Measurements from ENCODE around the gene ELL2.
A peak's percentile ranks its signal among the peaks of the same experiment; 100 is the strongest.

Gene ELL2

GRCh38 chr5:95969651-95970358, 8.2 kb upstream of the ELL2 start:
- H3K36me3 Mint-ChIP-seq (ENCODE audit: insufficient read depth): peaks cover 5% of the 10 kb centered on the region
- H3K27ac Mint-ChIP-seq: no peak overlapping the region
- no peak for ATAC-seq (replicated peaks)
- H3K27me3 Mint-ChIP-seq: no peaks in the 10 kb centered on the region
- no peak overlapping the region for H3K4me3 Mint-ChIP-seq
- peaks cover 5 to 8% of the 10 kb centered on the region in 2 donors for H3K4me1 Mint-ChIP-seq (ENCODE audit: low read depth in 2 of 2)
- H3K9me3 Mint-ChIP-seq: no peaks in the 10 kb centered on the region
- no peak for DNase-seq

DNA sequence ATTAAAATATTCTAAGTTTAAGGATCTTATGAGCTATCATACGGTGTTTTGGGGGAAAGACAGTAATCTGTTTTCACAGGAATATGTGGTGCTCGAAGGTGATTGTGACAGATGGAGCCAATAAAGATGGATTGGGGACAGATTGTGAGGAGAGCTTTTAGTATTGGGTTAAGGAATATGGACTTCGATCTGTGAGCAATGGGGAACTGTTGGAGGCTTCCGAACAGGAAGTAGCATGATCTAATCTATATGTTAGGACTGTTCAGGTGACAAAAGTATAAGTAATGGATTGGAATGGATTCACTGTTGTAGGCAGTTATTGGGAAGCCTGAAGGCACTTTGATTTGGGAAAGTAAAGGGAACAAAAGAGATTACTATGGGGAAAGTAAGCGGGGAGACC, 7.4 kb upstream of the ELL2 start:
- Mint-ChIP-seq H3K4me3 (no peak overlapping the region), H3K27ac (no peak overlapping the region), H3K9me3 (no peaks in the 10 kb centered on the region), H3K36me3 (ENCODE audit: insufficient read depth) (peaks cover 4% of the 10 kb centered on the region), H3K4me1 (ENCODE audit: low read depth in 2 of 2) (peaks cover 4% of the 10 kb centered on the region in 2 donors), H3K27me3 (no peaks in the 10 kb centered on the region)
- DNase-seq (no peak), ATAC-seq (replicated peaks) (no peak)

GRCh38 chr5:95967236-95967635, 5.6 kb upstream of the ELL2 start:
- ATAC-seq (replicated peaks) (no peak), DNase-seq (no peak)
- H3K9me3 Mint-ChIP-seq: no peaks in the 10 kb centered on the region
- no peak overlapping the region for H3K27ac Mint-ChIP-seq
- H3K27me3 Mint-ChIP-seq: no peaks in the 10 kb centered on the region
- H3K4me3 Mint-ChIP-seq: no peak overlapping the region
- H3K4me1 Mint-ChIP-seq (ENCODE audit: low read depth in 2 of 2): peaks cover 6% of the 10 kb centered on the region in 2 donors
- H3K36me3 Mint-ChIP-seq (ENCODE audit: insufficient read depth): peaks cover 3% of the 10 kb centered on the region

DNA sequence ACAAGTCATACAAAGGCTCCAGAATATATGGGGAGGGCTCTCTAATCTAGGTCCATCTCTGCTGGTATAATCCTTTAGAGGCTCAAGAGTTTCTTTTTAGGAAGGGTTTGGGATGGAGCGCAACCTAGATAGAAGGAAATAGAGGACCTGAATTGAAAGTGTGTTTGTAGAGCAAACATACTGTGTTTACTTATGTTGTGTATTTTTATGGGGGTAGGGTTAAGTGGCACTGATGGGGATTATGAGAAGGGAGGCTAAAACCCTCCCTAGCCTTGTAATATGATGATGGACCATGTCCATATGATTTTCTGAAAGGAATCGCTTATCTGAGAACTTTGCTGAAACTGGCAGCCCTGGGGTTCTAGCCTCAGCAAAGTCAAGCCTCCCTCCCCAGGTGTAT, 4.4 kb upstream of the ELL2 start:
- Mint-ChIP-seq H3K27me3 (no peaks in the 10 kb centered on the region), H3K4me1 (ENCODE audit: low read depth in 2 of 2) (peaks cover 11 to 12% of the 10 kb centered on the region in 2 donors), H3K4me3 (no peak overlapping the region), H3K36me3 (ENCODE audit: insufficient read depth) (peaks cover 16% of the 10 kb centered on the region), H3K9me3 (no peaks in the 10 kb centered on the region), H3K27ac (no peak overlapping the region)
- ATAC-seq (replicated peaks) (no peak), DNase-seq (no peak)

- peaks cover 32% of the 10 kb centered on the region in 2 donors for H3K4me1 Mint-ChIP-seq (ENCODE audit: low read depth in 2 of 2)
- H3K36me3 Mint-ChIP-seq (ENCODE audit: insufficient read depth): peaks cover 34% of the 10 kb centered on the region
- H3K9me3 Mint-ChIP-seq: no peaks in the 10 kb centered on the region
- H3K4me3 Mint-ChIP-seq: no peak overlapping the region
- no peaks in the 10 kb centered on the region for H3K27me3 Mint-ChIP-seq
- no peak for DNase-seq
- no peak for ATAC-seq (replicated peaks)
- H3K27ac Mint-ChIP-seq: no peak overlapping the region
Measured at GRCh38 chr5:95963650-95964410, 2.2 kb upstream of the ELL2 start.

DNA sequence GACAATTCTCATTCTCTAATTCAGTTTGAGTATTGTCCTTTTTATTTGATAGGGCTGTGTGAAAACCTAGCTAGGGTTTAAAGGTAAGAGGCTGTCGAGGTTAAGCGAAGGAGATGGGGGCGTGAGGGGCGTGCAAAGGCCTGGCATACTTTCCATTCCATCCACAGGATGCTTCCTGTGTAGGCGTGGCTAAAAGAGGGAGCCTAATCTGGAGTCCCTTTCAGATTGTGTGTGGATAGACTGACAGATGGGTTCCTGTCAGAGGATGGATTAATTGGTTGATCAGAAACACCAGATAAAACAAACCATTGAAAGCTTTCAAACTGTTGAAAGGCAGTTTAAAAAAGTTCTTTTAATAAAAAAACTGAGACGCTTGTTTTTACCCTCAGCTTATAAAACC, 1.1 kb upstream of the ELL2 start:
- H3K36me3 Mint-ChIP-seq (ENCODE audit: insufficient read depth): peaks cover 34% of the 10 kb centered on the region
- DNase-seq (no peak), ATAC-seq (replicated peaks) (no peak)
- H3K4me1 Mint-ChIP-seq (ENCODE audit: low read depth in 2 of 2): peaks cover 32% of the 10 kb centered on the region in 2 donors
- no peaks in the 10 kb centered on the region for H3K9me3 Mint-ChIP-seq
- H3K4me3 Mint-ChIP-seq: peak overlapping the region; percentile 97 to 99
- peak overlapping the region; percentile 98 to 99 for H3K27ac Mint-ChIP-seq
- no peaks in the 10 kb centered on the region for H3K27me3 Mint-ChIP-seq

DNA sequence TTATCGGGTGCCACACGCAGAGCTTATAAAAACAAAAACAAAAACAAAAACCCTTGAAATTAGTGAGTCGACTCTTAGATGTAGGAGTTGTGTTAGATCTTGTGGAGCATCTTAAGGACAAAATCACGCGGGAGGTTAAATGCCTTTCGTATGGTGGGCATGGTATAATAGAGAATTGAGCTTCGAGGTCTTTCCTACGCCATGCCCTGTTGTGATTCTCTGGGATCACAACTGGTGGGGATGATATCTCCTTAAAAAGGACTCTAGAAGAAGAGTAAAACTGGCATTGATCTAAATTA, 773 bp upstream of the ELL2 start:
- Mint-ChIP-seq H3K27ac (peak overlapping the region; percentile 98 to 99), H3K9me3 (no peaks in the 10 kb centered on the region), H3K36me3 (ENCODE audit: insufficient read depth) (peaks cover 34% of the 10 kb centered on the region), H3K4me1 (ENCODE audit: low read depth in 2 of 2) (peaks cover 32% of the 10 kb centered on the region in 2 donors), H3K4me3 (peak overlapping the region; percentile 97 to 99), H3K27me3 (no peaks in the 10 kb centered on the region)
- DNase-seq: no peak
- ATAC-seq (replicated peaks): no peak

GRCh38 chr5:95960667-95961616, 709 bp downstream of the ELL2 start:
- peak overlapping the region; percentile 97 to 99 for H3K4me3 Mint-ChIP-seq

GRCh38 chr5:95959888-95960666, 1.6 kb downstream of the ELL2 start:
- peak overlapping the region; percentile 97 to 99 for H3K4me3 Mint-ChIP-seq
- no peak for DNase-seq
- H3K4me1 Mint-ChIP-seq (ENCODE audit: low read depth in 2 of 2): peaks cover 32% of the 10 kb centered on the region in 2 donors
- H3K27ac Mint-ChIP-seq: peak overlapping the region; percentile 98 to 99
- no peak for ATAC-seq (replicated peaks)
- H3K36me3 Mint-ChIP-seq (ENCODE audit: insufficient read depth): peaks cover 37% of the 10 kb centered on the region
- no peaks in the 10 kb centered on the region for H3K9me3 Mint-ChIP-seq
- no peaks in the 10 kb centered on the region for H3K27me3 Mint-ChIP-seq

More at GRCh38 chr5:95960667-95961616, 709 bp downstream of the ELL2 start:
- Mint-ChIP-seq H3K9me3 (no peaks in the 10 kb centered on the region), H3K27ac (peak overlapping the region; percentile 98 to 99), H3K4me1 (ENCODE audit: low read depth in 2 of 2) (peaks cover 32% of the 10 kb centered on the region in 2 donors), H3K27me3 (no peaks in the 10 kb centered on the region), H3K36me3 (ENCODE audit: insufficient read depth) (peaks cover 34% of the 10 kb centered on the region)
- ATAC-seq (replicated peaks) (peak; percentile 62), DNase-seq (peak; percentile 68 to 77 (median 70))

DNA sequence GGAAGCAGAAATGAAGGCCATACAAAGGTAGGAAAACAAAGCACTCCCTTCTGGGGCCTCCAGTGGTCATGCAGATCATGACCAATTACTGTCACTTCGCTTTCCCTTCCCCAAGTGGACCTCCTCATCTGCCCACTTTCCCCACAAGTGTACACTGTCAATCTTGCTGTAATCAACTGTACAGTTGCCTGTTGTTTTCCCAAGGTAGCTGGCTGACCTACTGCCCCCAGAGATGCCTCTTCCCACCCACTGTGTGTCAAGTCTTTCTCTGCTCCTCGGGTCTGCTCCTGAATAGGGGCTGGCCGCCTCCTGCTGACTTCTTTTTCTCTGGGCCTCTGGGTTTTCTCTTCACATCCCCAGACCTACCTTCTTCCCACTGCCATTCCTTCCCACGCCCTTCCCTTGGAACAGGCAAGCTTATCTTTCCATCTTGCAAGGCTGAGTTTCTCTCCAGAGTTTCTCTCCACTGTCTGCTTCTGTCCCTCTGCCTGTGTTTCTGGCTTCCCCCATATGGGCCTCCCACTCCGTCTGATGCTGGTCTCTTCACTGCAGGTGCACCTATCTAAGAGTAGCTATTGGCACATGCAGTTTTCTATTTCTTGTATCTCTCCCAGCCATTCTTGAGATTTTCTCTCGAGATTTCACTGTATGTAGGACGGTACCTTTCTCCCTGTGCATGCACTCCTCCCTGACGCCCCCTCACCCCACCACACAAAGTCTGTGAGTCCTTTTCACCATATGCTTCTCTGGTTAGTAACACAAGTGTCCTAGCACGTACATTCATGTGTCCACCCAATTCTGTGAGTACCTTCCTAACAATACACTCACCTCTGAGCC, 2.4 kb downstream of the ELL2 start:
- Mint-ChIP-seq H3K27ac (peak overlapping the region; percentile 98 to 99), H3K36me3 (ENCODE audit: insufficient read depth) (peaks cover 40% of the 10 kb centered on the region), H3K9me3 (no peaks in the 10 kb centered on the region), H3K27me3 (no peaks in the 10 kb centered on the region), H3K4me1 (ENCODE audit: low read depth in 2 of 2) (peaks cover 32 to 36% of the 10 kb centered on the region in 2 donors), H3K4me3 (peak overlapping the region; percentile 97 to 99)
- DNase-seq: no peak
- ATAC-seq (replicated peaks): no peak

DNA sequence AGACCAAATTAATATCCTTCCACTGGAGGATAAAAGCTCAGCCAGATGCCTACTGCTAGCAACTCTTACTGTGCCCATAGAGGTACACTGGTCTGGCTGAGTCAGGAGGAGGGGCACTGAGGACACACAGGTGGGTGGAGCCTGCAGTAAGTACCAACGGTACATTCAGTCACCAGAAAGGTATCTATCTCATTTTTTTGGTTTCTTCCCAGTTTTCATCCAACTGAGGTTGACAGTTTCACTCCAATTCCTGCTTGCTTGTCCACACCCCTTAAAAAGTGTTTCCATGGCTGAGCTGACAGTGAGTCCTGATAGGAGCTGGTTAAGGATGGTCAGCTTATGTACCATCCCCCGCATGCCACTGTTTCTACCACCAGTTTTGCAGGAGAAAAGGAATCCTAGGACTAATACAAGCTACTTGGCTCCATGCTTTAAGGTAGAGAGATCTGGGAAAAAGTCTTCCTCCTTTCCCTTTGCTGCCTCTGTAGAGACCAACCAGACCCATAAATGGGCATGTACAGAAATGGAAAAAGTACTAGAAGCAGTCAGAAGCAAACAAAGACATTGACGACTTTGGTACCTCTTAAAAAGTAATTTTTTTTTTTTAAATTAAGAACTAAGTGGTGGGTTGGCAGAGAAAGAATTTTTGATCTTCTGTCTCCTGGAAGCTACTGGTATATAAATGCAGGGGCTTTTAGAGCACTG, 3.2 kb downstream of the ELL2 start:
- H3K36me3 Mint-ChIP-seq (ENCODE audit: insufficient read depth): peaks cover 40% of the 10 kb centered on the region
- ATAC-seq (replicated peaks): no peak

More for the DNA sequence above, 3.2 kb downstream of the ELL2 start:
- Mint-ChIP-seq H3K27me3 (no peaks in the 10 kb centered on the region), H3K4me1 (ENCODE audit: low read depth in 2 of 2) (peaks cover 32 to 39% of the 10 kb centered on the region in 2 donors), H3K27ac (no peak overlapping the region), H3K9me3 (no peaks in the 10 kb centered on the region), H3K4me3 (no peak overlapping the region)
- no peak for DNase-seq

Data from effector memory CD8-positive, alpha-beta T cell (primary cell).